K562 (cell line): ENCODE data around the gene APBB2. TPM values are rescaled to one million over a fixed set of nuclear protein-coding genes. Genes with fewer than 3 reads are reported as not detected.

Experiments used
- ELF1 ChIP-seq: fragments of 200-800 bp; sonication (Bioruptor generic); IDR thresholded peaks from 2 replicates; pipeline ENCODE4 v1.6.1; 2016; ENCODE audit warnings: missing genetic modification characterization, missing compliant biosample characterization
- EP400 ChIP-seq: fragments of 450-650 bp; IDR thresholded peaks from 2 replicates; pipeline ENCODE4 v1.6.1; 2017; ENCODE audit warnings: antibody characterized with exemption, mild to moderate bottlenecking, moderate library complexity
- ETV1 ChIP-seq: fragments of 450-650 bp; conservative IDR thresholded peaks from 2 replicates; pipeline ENCODE4 v1.6.1; 2016; ENCODE audit warnings: missing genetic modification characterization, control low read depth, low read depth, missing compliant biosample characterization
- HOXB6 ChIP-seq: fragments of 250-450 bp; sonication (Bioruptor Pico); IDR thresholded peaks from 2 replicates; pipeline ENCODE4 v1.5.1; 2022; ENCODE audit warnings: mild to moderate bottlenecking, borderline replicate concordance
- MGA ChIP-seq: fragments of 450-650 bp; IDR thresholded peaks from 2 replicates; pipeline ENCODE4 v1.6.1; 2016; ENCODE audit warnings: mild to moderate bottlenecking, moderate library complexity
- PHTF2 ChIP-seq: fragments of 250-450 bp; sonication (Bioruptor Pico); IDR thresholded peaks from 2 replicates; pipeline ENCODE4 v1.5.0; 2021; ENCODE audit warnings: mild to moderate bottlenecking
- RBFOX2 ChIP-seq: fragments of 200-400 bp; formaldehyde crosslinking; IDR thresholded peaks from 2 replicates; pipeline ENCODE4 v1.6.1; 2017; ENCODE audit warnings: low read depth, mild to moderate bottlenecking, low read length, moderate library complexity
- SIN3B ChIP-seq: fragments of 450-650 bp; IDR thresholded peaks from 2 replicates; pipeline ENCODE4 v1.6.1; 2017; ENCODE audit warnings: low read depth, mild to moderate bottlenecking, moderate library complexity
- SMARCA5 ChIP-seq: fragments of 450-650 bp; IDR thresholded peaks from 2 replicates; pipeline ENCODE4 v1.6.1; 2016
- TCF3 ChIP-seq: sonication (generic); formaldehyde crosslinking; IDR thresholded peaks from 2 replicates; pipeline ENCODE4 v1.4.0; 2020; ENCODE audit warnings: mild to moderate bottlenecking, missing genetic modification reagents
- ZBED1 ChIP-seq: IDR thresholded peaks from 2 replicates; pipeline ENCODE4 v1.6.1; 2014
- ZNF561 ChIP-seq: fragments of 450-650 bp; formaldehyde crosslinking; conservative IDR thresholded peaks from 2 replicates; pipeline ENCODE4 v1.4.0; 2020; ENCODE audit warnings: mild to moderate bottlenecking, moderate library complexity
- ZNF655 ChIP-seq: fragments of 250-450 bp; sonication (Bioruptor Pico); IDR thresholded peaks from 2 replicates; pipeline ENCODE4 v1.5.0; 2021
- ZNF668 ChIP-seq: fragments of 250-450 bp; sonication (Bioruptor Pico); IDR thresholded peaks from 2 replicates; pipeline ENCODE4 v1.8.0; 2022; ENCODE audit warnings: mild to moderate bottlenecking, inconsistent platforms
- polyA plus RNA-seq, 8 experiments: library from polyadenylated mRNA; depleted of rRNA in 4 of 8; stranded (reverse) in 5 of 8; unstranded in 3 of 8; fragments of >200 nt; fragmentation: Nextera tagmentation in 2 of 8; fragmentation: Illumina TruSeq in 1 of 8; extraction: Ambion mirVana in 2 of 8; extraction: Trizol in 1 of 8; gene quantifications; 2 replicates each; pipeline versions ENCODE4 v1.2.1 to v1.2.3, GENCODE V29; 2011 to 2014; ENCODE audit warnings: inconsistent platforms in 1 of 8, missing spikeins in 1 of 8
- total RNA-seq, 7 experiments: library from RNA; depleted of rRNA in 6 of 7; stranded (reverse); fragments of >200 nt in 6 of 7; fragmentation: Illumina TruSeq in 2 of 7; extraction: Trizol in 2 of 7; gene quantifications; 2 replicates each; pipeline versions ENCODE4 v1.2.1 to v1.2.3, GENCODE V29; 2011 to 2021; ENCODE audit warnings: low replicate concordance in 1 of 7

The APBB2 gene
- total and polyA plus RNA-seq, 9 of the 15 experiments (the other 6 are each of a cell fraction or from before 2014, with no cell fraction given) = 0.08 to 2.1 (median 1.4) TPM

DNA sequence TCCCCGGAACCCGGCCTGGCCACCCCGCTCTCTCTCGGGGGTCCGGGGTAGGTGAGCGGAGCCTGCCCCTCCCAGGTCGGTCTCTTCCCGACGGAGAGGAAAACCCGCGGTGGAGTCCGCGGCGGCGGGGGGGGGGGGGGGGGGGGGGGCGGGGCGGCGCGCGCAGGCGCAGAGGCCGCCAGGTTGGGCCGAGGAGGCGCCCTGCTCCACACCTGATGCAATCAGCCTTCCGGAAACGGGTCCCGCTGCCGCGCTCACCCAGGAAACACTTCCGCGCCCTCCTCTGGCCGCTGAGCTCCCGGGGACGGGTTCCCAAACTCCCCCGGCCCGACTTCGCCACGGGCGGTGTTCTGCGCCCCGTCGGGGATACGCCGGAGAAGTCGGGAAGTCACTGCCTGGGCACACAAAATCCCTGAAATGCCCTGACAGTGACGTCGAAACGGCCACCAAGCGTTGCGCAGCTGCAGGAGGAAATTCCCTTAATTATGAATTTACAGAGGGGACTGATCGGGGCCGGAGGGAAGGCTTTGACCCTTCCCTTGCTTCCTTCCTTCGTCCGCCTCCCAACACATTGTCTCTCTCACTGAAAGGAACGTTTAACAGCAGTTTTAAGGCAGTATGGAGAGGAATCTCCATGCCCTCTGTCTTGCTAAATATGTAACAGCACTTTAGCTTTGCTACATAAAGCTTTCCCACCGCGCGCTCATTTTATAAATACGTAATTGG lies 2.1 kb upstream of the APBB2 start (continued):
- TF ChIP-seq MGA (0 out of 2 replicates have a peak, but pooled peaks have one; percentile 17), ZNF668 (CRISPR knock-in tag) (no peak), ELF1 (tag) (peak; percentile 58; the same call in 1 of the 2 replicates), ZNF561 (no peak), ETV1 (tag) (peak; percentile 53), HOXB6 (CRISPR knock-in tag) (no peak), RBFOX2 (peak; percentile 70), TCF3 (CRISPR knock-in tag) (no peak), EP400 (0 out of 2 replicates have a peak, but pooled peaks have one; percentile 24), SMARCA5 (no peak), ZBED1 (no peak), SIN3B (no peak), ZNF655 (CRISPR knock-in tag) (no peak), PHTF2 (CRISPR knock-in tag) (no peak)
